Measurements from ENCODE around the gene VAMP4. TPM values are rescaled to one million over a fixed set of nuclear protein-coding genes. Genes with fewer than 3 reads are reported as not detected.

Gene VAMP4
- 10 to 100 TPM; 13.5 to 22.4 (median 19.7) TPM for polyA plus RNA-seq (ENCODE audit: insufficient read depth in 1 of 5, insufficient read length in 5 of 5, low replicate concordance in 1 of 5)
- long read RNA-seq, donor 1, full-length matches to known transcripts, result 2 of 2 reads
- long read RNA-seq, donor 1, partial matches to known transcripts, result 0 of 2 reads
- long read RNA-seq, donor 1, other reads (novel, unspliced or antisense), result 0 of 2 reads
- long read RNA-seq, donor 2, full-length matches to known transcripts, result 5 of 5 reads
- long read RNA-seq, donor 2, partial matches to known transcripts, result 0 of 5 reads
- long read RNA-seq, donor 2, other reads (novel, unspliced or antisense), result 0 of 5 reads
- long read RNA-seq, donor 3, full-length matches to known transcripts, result 4 of 4 reads
- long read RNA-seq, donor 3, partial matches to known transcripts, result 0 of 4 reads
- long read RNA-seq, donor 3, other reads (novel, unspliced or antisense), result 0 of 4 reads
- long read RNA-seq, donor 4, full-length matches to known transcripts, result 3 of 3 reads
- long read RNA-seq, donor 4, partial matches to known transcripts, result 0 of 3 reads
- long read RNA-seq, donor 4, other reads (novel, unspliced or antisense), result 0 of 3 reads
- long read RNA-seq, donor 5, full-length matches to known transcripts, result 6 of 6 reads
- long read RNA-seq, donor 5, partial matches to known transcripts, result 0 of 6 reads
- long read RNA-seq, donor 5, other reads (novel, unspliced or antisense), result 0 of 6 reads
- long read RNA-seq, donor 6, full-length matches to known transcripts, result 4 of 4 reads
- long read RNA-seq, donor 6, partial matches to known transcripts, result 0 of 4 reads
- long read RNA-seq, donor 6, other reads (novel, unspliced or antisense), result 0 of 4 reads
- long read RNA-seq, donor 7, full-length matches to known transcripts, result 6 of 6 reads
- long read RNA-seq, donor 7, partial matches to known transcripts, result 0 of 6 reads
- long read RNA-seq, donor 7, other reads (novel, unspliced or antisense), result 0 of 6 reads
- long read RNA-seq, donor 8, partial matches to known transcripts, result 0 of 1 reads
- long read RNA-seq, donor 8, other reads (novel, unspliced or antisense), result 0 of 1 reads

- peak; percentile 92 to 93 for DNase-seq
Observed at GRCh38 chr1:171741872-171742576, at the start of gene VAMP4. Gene VAMP4, minus strand, starts transcription at chr1:171742065. Its CDS starts 3,651 bp downstream, at chr1:171738414.

GRCh38 chr1:171790318-171790717 is 48.5 kb upstream of the VAMP4 start:
- no peak for DNase-seq

GRCh38 chr1:171788696-171789095 is 46.8 kb upstream of the VAMP4 start:
- no peak for DNase-seq

- DNase-seq, result no peak
Observed at GRCh38 chr1:171787686-171788480, 46.0 kb upstream of the VAMP4 start.

GRCh38 chr1:171786534-171786933 is 44.7 kb upstream of the VAMP4 start:
- DNase-seq, result no peak

- DNase-seq, result no peak
Observed at GRCh38 chr1:171785766-171786165, 43.9 kb upstream of the VAMP4 start.

GRCh38 chr1:171784784-171785183 is 42.9 kb upstream of the VAMP4 start:
- DNase-seq, result no peak

GRCh38 chr1:171783816-171784530 is 42.1 kb upstream of the VAMP4 start:
- no peak for DNase-seq

- peak; percentile 98 to 99 for DNase-seq
Observed at GRCh38 chr1:171781176-171781875, 39.5 kb upstream of the VAMP4 start, which contains the start of gene METTL13. Gene METTL13, plus strand, starts transcription at chr1:171781660. Its CDS starts 308 bp downstream, at chr1:171781968.

- no peak for DNase-seq
Observed at GRCh38 chr1:171780583-171781175, 38.8 kb upstream of the VAMP4 start.

GRCh38 chr1:171772312-171772711 is 30.4 kb upstream of the VAMP4 start:
- no peak for DNase-seq

- DNase-seq, result no peak
Observed at GRCh38 chr1:171769754-171770153, 27.9 kb upstream of the VAMP4 start.

- DNase-seq, result no peak
Observed at GRCh38 chr1:171769171-171769570, 27.3 kb upstream of the VAMP4 start.

GRCh38 chr1:171763764-171764163 is 21.9 kb upstream of the VAMP4 start:
- no peak for DNase-seq

- no peak for DNase-seq
Observed at GRCh38 chr1:171762143-171762563, 20.3 kb upstream of the VAMP4 start.

- DNase-seq, result no peak
Observed at GRCh38 chr1:171758011-171758410, 16.1 kb upstream of the VAMP4 start.

- DNase-seq, result no peak
Observed at GRCh38 chr1:171756856-171757255, 15.0 kb upstream of the VAMP4 start.

GRCh38 chr1:171754971-171755370 is 13.1 kb upstream of the VAMP4 start:
- no peak for DNase-seq

GRCh38 chr1:171754353-171754705 is 12.5 kb upstream of the VAMP4 start:
- no peak for DNase-seq

Measured in right lung (tissue), 10 donors.